HG03280 (cell line): ENCODE data around the gene ALK.

Experiments used
- ATAC-seq: cut with Tn5 transposase; IDR thresholded peaks from one replicate; pipeline ENCODE4 v1.9.1; 2021; ENCODE audit warnings: mild to moderate bottlenecking, moderate library complexity; ENCODE audit not compliant: unreplicated experiment

Gene ALK

GRCh38 chr2:29308366-29308765 lies 613.0 kb downstream of the ALK start:
- no peak for ATAC-seq

- ATAC-seq, result no peak
Observed at GRCh38 chr2:29307519-29307918, 613.9 kb downstream of the ALK start.

- no peak for ATAC-seq
Observed at GRCh38 chr2:29305762-29306161, 615.6 kb downstream of the ALK start.

GRCh38 chr2:29304399-29305060 lies 616.9 kb downstream of the ALK start:
- no peak for ATAC-seq

GRCh38 chr2:29296585-29296984 lies 624.8 kb downstream of the ALK start:
- no peak for ATAC-seq

- ATAC-seq, result no peak
Observed at GRCh38 chr2:29295845-29296244, 625.5 kb downstream of the ALK start.

- ATAC-seq, result no peak
Observed at GRCh38 chr2:29293830-29294438, 627.5 kb downstream of the ALK start.

- no peak for ATAC-seq
Observed at GRCh38 chr2:29290293-29291047, 630.9 kb downstream of the ALK start.

GRCh38 chr2:29284671-29285070 lies 636.7 kb downstream of the ALK start:
- ATAC-seq, result no peak

- ATAC-seq, result no peak
Observed at GRCh38 chr2:29281916-29282247, 639.5 kb downstream of the ALK start.

GRCh38 chr2:29281086-29281915 lies 640.1 kb downstream of the ALK start:
- ATAC-seq, result no peak

- no peak for ATAC-seq
Observed at GRCh38 chr2:29278966-29279365, 642.4 kb downstream of the ALK start.

GRCh38 chr2:29276151-29276550 lies 645.2 kb downstream of the ALK start:
- no peak for ATAC-seq

- ATAC-seq, result no peak
Observed at GRCh38 chr2:29275186-29275585, 646.2 kb downstream of the ALK start.

GRCh38 chr2:29273685-29274611 lies 647.4 kb downstream of the ALK start:
- ATAC-seq, result no peak

- no peak for ATAC-seq
Observed at GRCh38 chr2:29273004-29273684, 648.2 kb downstream of the ALK start.

GRCh38 chr2:29272311-29272710 lies 649.1 kb downstream of the ALK start:
- no peak for ATAC-seq

GRCh38 chr2:29270701-29271121 lies 650.7 kb downstream of the ALK start:
- ATAC-seq, result no peak

- ATAC-seq, result no peak
Observed at GRCh38 chr2:29269765-29270109, 651.6 kb downstream of the ALK start.
